ENCODE data around the gene AFF3.
"Not testable (repeated sequence)": the region's sequence is repeated elsewhere in the genome, so short reads cannot be mapped to it uniquely, and the experiment has no call there.

AFF3 gene

GRCh38 chr2:99776906-99777646, 365.3 kb downstream of the AFF3 start:
- no peak for DNase-seq

GRCh38 chr2:99776206-99776905, 366.0 kb downstream of the AFF3 start:
- DNase-seq = no peak

- DNase-seq = no peak
Measured at GRCh38 chr2:99775585-99775984, 366.8 kb downstream of the AFF3 start.

GRCh38 chr2:99773642-99774041, 368.7 kb downstream of the AFF3 start:
- not testable (repeated sequence) for DNase-seq

- no peak for DNase-seq
Measured at GRCh38 chr2:99772591-99773331, 369.6 kb downstream of the AFF3 start.

GRCh38 chr2:99771681-99772333, 370.6 kb downstream of the AFF3 start:
- no peak for DNase-seq

GRCh38 chr2:99770876-99771275, 371.5 kb downstream of the AFF3 start:
- no peak for DNase-seq

- DNase-seq = no peak
Measured at GRCh38 chr2:99765731-99766318, 376.6 kb downstream of the AFF3 start.

- DNase-seq = no peak
Measured at GRCh38 chr2:99763764-99764163, 378.6 kb downstream of the AFF3 start.

- DNase-seq = no peak
Measured at GRCh38 chr2:99762714-99763113, 379.7 kb downstream of the AFF3 start.

- DNase-seq = no peak
Measured at GRCh38 chr2:99757611-99758114, 384.7 kb downstream of the AFF3 start.

- no peak for DNase-seq
Measured at GRCh38 chr2:99756059-99756458, 386.3 kb downstream of the AFF3 start.

- DNase-seq = peak; percentile 21
Measured at GRCh38 chr2:99754210-99754609, 388.2 kb downstream of the AFF3 start.

- no peak for DNase-seq
Measured at GRCh38 chr2:99753505-99753904, 388.9 kb downstream of the AFF3 start.

GRCh38 chr2:99748344-99748743, 394.0 kb downstream of the AFF3 start:
- peak; percentile 63 for DNase-seq

GRCh38 chr2:99747842-99748241, 394.5 kb downstream of the AFF3 start:
- no peak for DNase-seq

- DNase-seq = no peak
Measured at GRCh38 chr2:99743146-99743545, 399.2 kb downstream of the AFF3 start.

GRCh38 chr2:99737537-99737936, 404.9 kb downstream of the AFF3 start:
- no peak for DNase-seq

GRCh38 chr2:99735753-99736152, 406.6 kb downstream of the AFF3 start:
- no peak for DNase-seq

- peak; percentile 5 for DNase-seq
Measured at GRCh38 chr2:99735314-99735713, 407.1 kb downstream of the AFF3 start.

GRCh38 chr2:99734236-99734635, 408.2 kb downstream of the AFF3 start:
- DNase-seq = no peak

Data from NCI-H69 (cell line).